Activated T-cell treated with anti-CD3 and anti-CD28 coated beads for 4 hours (primary cell): Measurements from ENCODE around the gene TMED9.

Experiments used
- DNase-seq: peaks from one replicate; pipeline ENCODE4 v3.0.0-alpha.2; 2020

Gene TMED9

DNA sequence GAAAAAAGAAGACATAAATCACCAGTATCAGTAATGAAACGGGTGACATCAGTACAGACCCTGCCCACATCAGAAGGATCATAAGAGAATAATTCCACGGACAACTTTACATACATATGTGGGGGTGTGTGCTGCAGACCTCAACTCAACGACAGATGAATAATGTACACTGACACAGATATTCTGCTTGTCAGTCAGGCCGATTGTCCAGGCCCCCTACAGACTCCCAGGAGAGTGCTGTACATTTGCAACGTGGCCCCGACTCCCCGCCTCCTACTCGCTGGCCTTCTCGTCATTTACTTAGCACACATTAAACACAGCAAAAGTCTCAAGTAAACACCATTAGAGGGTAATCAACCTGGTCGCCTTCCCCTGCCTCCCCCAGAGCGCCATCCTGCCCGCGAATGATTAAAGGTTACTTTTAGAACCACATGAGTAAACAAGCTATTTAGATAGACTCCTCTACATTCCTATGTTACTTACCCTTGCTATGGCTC lies 3.5 kb upstream of the TMED9 start:
- no peak for DNase-seq

DNA sequence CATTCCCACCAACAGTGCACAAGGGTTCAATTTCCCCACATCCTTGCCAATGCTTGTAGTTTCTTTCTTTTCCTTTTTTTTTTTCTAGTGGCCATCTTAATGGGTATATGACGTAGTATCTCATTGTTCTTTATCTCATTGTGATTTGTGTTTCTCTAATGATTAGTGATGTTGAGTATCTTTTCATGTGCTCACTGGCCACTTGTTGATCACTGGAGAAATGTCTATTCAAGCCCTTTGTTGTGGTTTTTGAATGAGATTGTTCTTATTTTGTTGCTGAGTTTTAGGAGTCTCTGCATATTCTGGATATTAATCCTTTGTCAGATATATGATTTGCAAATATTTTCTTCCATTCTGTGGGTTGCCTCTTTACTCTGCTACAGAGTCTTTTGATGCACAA lies 1.6 kb upstream of the TMED9 start:
- DNase-seq: no peak

DNA sequence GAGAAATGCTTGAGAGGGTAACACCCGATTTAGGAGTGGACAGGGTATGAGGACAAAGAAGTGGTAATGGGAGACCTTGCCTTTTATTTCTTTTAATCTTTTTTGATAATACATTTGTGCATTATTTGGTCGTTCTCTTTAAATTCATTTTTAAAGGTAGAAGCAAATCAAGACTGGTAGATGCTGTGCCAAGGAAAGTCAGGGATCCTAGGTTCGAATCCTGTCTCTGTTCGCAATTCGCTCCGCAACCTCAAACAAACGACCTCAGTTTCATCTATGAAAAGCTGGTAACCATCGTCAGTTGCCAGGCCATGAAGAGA lies 353 bp upstream of the TMED9 start:
- no peak for DNase-seq

DNA sequence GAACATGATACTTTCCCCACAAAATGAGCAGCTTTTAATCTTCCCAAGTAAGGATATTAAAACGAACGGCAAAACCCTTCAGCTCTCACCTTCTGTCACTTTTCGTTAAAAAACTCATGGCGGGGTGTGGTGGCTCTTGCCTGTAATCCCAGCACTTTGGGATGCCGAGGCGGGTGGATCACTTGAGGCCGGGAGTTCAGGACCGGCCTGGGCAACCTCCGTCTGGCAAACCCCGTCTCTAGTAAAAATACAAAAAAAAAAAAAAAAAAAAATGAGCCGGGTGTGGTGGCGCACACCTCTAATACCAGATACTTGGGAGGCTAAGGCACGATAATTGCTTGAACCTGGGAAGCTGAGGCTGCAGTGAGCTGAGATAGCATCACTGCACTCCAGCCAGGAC lies 902 bp downstream of the TMED9 start:
- no peak for DNase-seq

DNA sequence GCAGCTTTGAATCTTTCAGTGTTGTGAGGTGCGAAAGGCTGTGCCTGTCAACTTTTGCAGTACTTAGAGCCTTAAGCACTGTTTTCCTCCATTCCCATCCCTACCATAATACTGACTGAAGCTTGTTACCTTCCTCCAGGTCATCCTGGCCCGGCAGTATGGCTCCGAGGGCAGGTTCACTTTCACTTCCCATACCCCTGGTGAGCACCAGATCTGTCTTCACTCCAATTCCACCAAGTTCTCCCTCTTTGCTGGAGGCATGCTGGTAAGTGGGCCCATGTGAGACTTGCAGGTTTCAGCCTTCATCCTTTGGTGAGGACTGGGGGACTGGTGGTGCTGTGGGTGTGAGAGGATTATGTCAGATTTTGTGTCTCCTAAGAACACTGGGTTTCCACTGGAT lies 1.5 kb downstream of the TMED9 start:
- no peak for DNase-seq

DNA sequence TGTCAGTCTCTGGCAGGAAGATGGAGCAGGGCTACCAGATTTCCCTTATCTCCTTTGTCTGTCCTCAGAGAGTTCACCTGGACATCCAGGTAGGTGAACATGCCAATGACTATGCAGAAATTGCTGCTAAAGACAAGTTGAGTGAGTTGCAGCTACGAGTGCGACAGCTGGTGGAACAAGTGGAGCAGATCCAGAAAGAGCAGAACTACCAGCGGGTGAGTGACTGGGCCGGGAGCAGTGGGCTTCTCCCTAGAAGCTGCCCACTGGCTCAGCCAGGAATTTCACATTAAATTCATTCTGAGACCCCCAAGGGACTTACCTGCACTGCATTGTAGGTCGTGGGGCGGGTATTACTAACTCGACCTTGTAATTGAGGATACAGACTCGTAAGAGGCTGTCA lies 2.1 kb downstream of the TMED9 start:
- DNase-seq: no peak

DNA sequence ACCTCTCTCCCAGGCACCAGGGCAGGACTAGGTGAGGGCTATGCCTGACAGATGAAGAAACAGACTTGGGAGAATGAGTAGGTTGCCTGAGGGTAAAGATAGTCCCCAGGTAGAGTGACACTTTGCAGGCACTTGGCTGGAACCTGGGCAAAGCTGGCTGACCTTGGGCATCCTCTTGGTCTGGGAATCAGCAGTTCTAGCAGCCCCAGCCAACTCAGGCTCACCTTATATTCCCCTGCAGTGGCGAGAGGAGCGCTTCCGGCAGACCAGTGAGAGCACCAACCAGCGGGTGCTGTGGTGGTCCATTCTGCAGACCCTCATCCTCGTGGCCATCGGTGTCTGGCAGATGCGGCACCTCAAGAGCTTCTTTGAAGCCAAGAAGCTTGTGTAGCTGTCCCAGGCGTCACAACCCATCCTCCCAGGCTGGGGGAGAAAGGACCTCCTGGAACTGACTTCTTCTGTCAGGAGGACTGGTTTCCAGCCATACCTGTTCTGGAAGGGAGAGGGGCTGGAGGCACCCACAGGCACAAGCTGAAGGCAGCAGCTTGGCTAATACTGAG lies 3.1 kb downstream of the TMED9 start:
- DNase-seq: no peak

DNA sequence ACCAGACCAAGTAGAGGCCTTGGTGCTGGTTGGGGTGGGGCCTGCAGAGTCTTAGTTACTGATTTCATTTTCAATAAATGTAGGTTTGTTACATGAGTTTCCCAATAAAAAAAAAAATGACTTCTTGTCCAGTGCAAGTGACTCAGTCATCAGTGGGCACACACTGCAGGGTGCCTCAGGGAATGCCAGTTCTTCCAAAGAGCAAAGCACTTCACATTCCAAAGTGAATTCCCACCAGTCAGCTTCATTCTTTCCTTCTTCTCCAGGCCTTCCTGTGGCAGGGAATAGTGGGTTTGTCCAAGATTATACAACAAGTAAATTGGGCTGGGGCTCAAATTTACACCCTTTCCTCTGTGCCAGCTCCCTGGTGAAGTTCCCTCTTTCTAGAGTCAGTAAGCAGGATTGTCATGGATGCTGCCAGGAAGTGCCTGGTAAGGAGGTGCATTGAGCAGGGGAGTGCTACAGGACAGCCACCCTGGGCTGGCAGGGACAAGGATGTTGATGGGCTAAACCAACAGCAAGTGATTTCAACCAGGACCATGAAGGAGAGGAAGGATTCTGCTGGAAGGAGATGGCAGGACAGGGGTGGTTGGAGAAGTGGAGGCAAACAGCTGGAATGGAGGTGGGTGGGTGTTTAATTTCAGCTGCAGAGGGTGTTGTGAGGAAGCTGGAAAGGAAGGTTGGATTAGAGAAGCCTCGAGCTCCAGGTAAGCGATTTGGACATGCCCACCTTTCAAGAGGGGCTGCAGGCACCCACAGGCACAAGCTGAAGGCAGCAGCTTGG lies 4.2 kb downstream of the TMED9 start:
- no peak for DNase-seq

DNA sequence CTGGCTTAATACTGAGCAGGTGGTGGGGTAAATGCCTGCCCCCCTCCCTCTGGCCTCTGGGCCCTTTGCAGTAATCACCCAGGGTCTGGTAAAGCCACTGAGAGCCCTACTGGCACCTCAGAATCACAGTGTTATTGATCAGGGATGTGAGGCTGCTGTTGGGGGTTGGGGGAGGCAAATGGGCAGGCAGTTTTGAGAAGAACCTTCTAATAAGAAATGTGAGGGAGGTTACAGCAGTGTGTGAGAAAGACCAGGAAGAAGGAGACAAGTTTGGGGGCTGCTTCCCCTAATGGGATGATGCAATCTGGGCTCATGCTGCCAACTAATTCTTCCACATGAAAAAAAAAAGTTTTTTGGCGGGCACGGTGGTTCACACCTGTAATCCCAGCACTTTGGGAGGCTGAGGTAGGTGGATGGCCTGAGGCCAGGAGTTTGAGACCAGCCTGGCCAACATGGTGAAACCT lies 4.8 kb downstream of the TMED9 start:
- no peak for DNase-seq

DNA sequence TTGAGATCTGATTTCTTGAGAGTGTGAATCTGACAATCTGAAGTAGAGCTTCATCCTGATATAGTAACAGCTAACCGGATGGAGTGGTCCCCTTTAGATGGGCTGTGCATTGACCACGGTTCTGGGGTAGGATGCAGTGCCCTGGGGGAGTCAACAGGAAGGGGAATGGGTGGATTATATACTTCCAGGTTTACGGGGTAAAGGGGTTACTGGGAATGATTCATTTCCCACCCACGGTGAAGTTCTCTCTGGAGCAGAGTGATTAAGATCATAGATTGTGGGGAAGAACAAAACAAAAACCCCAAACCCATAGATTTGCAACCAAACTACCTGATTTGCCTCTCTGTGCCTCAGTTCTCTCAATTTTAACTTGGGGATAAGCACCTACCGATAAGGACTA lies 6.5 kb downstream of the TMED9 start:
- DNase-seq: no peak

DNA sequence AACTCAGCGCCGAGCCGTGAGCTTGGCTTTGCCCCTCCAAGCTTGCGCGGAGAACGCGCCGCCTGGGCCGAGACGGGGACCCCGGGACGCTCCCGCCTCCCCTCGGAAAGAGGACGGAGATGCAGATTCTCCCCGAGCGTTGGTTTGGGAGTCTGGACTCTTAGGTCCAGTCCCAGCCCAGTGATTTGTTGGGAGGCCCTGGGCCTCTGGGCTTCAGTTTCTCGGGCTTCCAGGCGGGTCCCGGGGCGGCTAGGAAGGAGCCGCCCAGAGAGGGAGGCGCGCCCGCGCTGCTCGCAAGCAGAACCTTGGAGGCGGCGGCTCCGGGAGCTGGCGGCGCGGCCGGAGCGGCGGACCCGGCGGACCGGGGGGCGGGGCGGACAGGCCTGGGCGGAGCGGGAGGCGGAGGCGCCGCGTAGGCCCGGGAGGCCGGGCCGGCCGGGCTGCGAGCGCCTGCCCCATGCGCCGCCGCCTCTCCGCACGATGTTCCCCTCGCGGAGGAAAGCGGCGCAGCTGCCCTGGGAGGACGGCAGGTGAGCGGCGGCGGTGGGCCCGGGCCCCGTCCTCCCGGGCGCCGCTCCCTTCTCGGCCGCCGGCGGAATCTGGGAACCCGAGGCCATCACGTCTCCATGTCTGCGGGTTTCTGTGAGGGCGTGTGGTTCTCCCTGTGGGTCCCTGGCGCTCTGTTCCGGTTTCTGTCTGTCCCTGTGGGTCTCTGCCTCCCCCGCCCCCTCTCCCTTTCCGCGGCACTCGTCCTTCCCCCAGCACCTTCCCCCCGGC lies 7.9 kb downstream of the TMED9 start, which contains the start of gene B4GALT7:
TSS of gene B4GALT7 (plus strand) at position 402 of the 777 bp plus-strand sequence. CDS start at position 481, 79 bp downstream.
- peak; percentile 80 for DNase-seq

DNA sequence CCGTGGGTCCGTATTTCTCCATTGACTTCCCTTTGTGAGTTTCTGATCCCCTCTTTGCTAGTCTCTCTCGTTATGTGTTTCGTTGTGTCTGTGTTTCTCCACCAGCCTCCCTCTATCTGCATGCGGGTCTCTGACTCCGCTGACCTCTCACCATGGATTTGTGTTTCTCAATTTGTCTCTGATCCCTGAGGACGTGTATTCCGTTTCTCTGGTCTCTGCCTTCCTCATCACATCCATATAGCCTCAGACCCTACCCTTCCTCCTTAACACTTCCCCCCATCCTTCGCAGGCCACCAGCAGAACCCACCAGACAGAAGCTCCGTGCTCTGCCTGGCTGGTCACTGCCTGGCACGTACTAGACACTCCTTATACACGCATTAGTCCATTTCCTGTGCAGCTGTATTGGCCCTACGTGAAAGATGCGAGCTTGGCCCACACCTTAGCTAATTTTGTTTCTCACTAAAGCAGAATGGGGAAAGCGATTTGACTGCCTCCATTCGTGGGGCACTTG lies 8.6 kb downstream of the TMED9 start:
- no peak for DNase-seq

DNA sequence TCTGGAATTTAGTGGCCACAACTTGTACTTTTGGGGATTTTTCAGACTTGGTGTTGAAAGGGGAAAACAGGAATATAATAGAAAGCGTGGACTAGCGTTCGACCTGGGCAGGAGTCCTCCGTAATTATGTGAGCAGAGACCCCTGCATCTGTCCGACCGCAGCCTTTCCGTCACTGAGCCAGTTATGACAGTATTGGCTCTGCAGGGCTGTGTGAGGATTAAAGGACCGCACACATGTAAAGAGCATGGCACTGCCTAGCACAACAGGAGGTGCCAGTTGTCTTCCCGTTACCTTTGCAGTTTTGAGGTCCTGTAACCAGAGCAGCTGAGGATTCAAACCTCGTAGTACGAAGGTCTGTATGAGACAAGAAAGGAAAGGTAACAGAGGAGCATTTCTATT lies 9.1 kb downstream of the TMED9 start:
- DNase-seq: no peak

DNA sequence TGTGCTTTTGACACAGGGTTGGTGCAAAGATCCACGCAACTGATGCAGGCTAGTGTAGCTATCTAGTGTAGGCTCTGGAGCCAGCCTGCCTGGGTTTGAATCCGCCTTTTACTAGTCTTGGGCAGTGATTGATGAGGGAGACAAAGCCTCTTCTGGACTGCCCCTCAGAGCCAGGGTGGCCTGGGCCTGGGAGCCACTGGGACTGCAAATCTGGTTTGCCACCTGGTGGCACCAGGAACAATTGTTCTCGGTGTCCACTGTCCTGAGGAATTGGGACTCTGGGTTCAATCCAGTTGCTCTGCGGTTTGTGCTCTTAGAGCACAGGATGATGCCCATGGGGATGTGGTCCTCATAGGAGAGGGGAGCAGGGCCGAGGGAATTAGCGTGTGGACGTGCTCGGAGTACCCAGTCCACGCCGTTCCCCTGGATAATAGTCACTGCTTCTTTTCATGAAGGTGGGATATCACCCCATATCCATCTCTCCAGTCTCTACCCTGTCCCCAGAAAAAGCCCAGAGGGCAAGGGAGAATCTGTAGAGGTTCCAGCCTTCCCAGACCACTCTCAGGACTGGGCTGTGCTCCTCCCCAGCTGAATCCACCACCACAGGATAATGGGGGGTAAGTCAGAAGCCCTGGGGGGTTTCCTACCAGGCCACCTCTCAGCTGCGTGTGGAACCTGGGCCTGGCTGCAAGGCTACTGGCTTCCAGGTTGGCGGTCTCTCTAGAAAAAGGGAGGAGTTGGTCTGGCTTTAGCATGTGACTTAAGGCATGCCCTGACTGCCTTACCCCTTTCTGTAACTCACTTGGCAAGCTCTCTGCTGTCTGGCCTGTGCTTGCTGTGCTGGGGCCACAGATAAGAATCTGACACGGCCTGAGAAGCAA lies 9.8 kb downstream of the TMED9 start:
- no peak for DNase-seq

DNA sequence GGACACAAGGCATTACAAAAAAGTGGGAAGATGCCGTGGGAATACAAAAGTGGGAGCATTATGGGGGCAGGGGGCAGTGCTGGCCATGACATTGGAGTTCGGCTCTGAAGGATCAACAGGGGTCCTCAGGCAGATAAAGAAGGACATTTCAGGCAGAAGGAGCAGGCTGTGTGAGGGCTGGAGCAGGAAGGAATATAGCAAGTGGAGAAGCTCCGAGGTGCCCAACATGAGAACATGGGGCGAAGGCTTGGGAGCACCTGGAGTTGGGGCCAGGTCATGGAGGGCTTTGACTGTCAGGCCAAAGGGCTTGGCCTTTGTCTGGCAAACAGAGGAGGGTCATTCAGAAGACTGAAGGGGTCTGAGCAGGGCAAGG lies 10.4 kb downstream of the TMED9 start:
- no peak for DNase-seq

DNA sequence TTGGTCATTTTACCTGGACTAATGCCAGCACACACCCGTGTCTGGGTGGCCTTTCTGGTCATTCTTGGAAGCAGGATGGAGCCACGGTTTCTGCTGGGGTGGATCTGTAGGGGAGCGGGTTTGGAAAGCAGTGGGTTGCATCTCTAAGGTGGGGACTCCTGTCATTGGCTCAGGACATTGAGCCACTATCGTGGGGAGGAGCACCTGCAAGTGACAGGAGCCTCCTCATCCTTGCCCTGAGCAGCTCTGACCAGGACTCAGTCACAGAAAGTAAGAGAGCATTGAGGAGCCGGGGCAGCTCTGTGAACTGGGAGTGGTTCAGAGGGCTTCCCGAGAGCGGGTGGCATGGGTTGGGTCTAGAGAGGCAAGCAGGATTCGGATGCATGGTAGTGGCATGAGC lies 11.6 kb downstream of the TMED9 start:
- DNase-seq: no peak

DNA sequence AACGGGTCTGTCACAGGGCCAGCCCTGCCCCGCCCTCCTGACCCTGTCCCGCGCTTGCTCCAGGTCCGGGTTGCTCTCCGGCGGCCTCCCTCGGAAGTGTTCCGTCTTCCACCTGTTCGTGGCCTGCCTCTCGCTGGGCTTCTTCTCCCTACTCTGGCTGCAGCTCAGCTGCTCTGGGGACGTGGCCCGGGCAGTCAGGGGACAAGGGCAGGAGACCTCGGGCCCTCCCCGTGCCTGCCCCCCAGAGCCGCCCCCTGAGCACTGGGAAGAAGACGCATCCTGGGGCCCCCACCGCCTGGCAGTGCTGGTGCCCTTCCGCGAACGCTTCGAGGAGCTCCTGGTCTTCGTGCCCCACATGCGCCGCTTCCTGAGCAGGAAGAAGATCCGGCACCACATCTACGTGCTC lies 12.1 kb downstream of the TMED9 start:
- DNase-seq: no peak

DNA sequence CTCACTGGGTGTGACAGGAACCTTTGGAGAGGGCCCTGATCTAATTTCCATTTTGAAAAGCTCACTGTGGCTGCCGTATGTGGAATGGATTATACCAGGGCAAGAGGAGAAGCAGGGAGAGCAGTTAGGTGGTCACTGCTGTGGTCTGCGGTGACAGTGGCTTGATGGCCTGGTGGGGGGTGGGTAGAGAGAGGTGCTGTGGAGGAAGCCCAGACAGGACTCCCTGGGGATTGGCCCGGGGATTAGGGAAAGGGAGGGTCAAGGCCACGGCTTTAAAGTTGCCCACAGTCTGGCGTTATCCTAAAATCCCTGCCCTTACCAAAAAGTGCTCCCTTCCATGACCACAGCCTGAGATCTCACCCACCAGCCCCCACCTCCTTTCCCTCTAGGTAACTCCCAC lies 12.7 kb downstream of the TMED9 start:
- DNase-seq: no peak

DNA sequence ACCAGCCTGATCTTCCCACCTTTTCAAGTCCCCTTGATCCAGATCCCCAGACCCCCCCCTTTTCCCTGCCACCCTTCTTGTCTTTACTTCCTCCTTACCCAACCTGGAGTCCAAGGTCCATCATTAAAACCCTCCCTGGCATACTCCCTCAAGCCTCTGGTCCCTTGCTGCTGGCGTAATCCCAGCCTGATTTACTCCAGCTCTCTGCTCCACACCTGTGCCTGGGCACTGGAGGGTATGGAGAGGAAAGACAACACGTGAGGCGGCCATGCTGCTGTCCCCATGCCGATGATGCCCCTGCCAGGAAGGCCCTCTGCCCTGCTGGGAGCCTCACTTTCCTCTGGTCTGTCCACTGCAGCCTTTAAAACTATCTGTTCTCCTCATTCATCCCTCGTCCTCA lies 13.1 kb downstream of the TMED9 start:
- DNase-seq: no peak

DNA sequence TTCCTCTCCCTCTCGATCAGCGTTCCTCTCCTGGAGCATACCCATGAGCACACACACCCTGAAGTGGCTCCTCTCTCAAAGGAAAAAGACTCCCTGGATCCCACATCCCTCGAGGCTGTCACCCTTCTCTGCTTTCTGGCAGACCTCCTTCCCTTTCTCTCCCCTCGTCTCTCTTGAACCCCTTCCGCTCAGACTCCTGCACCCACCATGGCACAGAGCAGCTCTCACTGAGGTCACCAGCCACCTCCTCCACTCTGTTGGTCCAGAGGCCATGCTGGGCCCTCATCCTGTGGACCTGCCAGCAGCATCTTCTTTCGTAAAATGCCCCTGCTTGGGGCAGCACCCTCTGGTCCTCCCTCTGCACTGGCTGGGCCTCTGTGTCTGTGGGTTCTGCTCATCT lies 13.7 kb downstream of the TMED9 start:
- no peak for DNase-seq

DNA sequence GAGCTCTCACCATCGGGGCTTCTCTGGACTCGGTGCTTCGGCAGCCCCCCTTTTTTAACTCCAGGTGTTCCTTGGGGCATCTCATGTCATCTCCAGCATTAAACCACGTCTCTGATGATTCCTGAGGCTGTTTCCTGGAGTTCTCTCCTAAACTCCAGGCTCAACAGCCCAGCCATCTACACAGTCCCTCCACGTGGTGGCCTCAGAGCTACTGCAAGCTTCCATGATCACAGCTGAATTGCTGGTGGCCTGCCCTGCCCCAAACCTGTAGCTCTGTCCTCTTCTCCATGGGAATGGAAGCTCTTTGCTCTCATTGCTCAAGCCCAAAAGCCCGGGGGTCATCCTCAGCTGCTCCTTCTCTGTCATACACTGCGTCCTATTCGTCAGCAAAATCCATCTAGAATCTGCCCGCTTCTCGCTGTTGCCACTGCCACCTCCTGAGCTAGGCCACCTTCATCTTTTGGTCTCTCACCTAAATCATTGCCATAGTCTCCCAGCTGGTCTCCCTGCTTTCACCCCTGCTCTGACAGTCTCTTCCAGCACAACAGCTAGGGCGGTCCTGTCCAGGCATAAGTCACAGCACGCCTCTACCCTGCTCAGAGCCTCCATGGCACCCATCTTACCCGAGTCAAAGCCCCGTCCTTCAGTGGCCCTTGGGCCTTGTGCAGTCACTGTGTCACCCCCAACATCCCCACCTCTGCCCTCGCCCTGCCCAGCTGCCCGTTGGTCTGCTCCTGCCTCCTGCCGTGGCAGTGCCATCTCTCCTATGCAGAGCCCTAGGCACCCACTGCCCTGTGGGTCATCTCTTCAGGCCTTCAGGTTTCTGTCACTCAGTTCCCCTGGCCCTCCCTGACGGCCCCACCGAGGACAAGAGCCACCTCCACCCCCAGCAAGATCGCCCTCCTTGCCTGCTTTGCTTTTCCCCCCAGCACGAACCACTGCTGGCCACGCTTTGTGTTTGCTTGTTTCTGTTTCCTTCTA lies 14.4 kb downstream of the TMED9 start:
- no peak for DNase-seq

DNA sequence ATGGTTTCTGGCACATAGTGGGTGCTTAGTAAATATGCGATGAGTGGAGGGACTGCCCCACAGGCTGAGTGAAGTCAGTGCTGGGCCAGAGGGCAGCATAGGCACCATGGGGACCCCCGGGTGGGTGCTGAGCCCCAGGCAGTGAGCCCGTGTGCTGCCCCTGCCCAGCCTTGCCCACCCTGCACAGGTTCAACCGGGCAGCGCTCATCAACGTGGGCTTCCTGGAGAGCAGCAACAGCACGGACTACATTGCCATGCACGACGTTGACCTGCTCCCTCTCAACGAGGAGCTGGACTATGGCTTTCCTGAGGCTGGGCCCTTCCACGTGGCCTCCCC lies 15.1 kb downstream of the TMED9 start:
- DNase-seq: no peak
